Measurements from ENCODE around the gene CTSZ.

DNA sequence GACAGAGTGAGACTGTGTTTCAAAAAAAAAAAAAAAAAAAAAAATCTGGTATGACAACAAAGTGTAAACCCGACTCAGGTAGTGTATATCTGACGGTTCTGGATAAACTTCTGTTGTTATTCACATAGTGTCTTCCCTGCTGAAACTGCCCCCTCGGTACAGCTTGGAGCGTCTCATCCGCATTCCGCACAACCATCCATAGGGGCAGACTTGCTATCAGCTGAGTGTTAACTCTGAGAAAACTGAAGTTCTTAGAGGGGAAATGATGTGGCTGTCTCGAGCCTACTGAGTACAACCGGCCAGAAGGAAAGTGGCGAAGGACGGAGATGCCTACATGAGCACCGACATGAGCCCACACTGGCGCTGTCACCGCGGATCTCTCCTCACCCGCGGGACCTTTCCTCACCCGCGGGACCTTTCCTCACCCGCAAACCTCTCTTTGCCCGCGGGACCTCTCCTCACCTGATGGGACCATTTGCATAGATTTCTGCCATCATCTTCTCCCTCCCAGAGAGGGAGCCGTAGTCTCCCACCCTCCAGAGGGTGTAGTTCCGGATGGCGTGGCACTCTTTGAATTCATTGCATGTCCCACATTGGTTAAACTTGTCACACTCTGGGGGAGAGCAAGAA is 9.8 kb downstream of the CTSZ start:
- TF ChIP-seq NFE2L1 (CRISPR knock-in tag; IDR thresholded peaks at IDR 0.05) (no peak), ZNF423 (CRISPR knock-in tag; IDR thresholded peaks at IDR 0.05) (no peak), ZNF416 (CRISPR knock-in tag; IDR thresholded peaks at IDR 0.05) (no peak), KAT7 (CRISPR knock-in tag; IDR thresholded peaks at IDR 0.05; ENCODE audit: borderline replicate concordance) (no peak), ZBTB21 (CRISPR knock-in tag; IDR thresholded peaks at IDR 0.05; ENCODE audit: borderline replicate concordance) (no peak)
- TF ChIP-seq, protein P1, sequence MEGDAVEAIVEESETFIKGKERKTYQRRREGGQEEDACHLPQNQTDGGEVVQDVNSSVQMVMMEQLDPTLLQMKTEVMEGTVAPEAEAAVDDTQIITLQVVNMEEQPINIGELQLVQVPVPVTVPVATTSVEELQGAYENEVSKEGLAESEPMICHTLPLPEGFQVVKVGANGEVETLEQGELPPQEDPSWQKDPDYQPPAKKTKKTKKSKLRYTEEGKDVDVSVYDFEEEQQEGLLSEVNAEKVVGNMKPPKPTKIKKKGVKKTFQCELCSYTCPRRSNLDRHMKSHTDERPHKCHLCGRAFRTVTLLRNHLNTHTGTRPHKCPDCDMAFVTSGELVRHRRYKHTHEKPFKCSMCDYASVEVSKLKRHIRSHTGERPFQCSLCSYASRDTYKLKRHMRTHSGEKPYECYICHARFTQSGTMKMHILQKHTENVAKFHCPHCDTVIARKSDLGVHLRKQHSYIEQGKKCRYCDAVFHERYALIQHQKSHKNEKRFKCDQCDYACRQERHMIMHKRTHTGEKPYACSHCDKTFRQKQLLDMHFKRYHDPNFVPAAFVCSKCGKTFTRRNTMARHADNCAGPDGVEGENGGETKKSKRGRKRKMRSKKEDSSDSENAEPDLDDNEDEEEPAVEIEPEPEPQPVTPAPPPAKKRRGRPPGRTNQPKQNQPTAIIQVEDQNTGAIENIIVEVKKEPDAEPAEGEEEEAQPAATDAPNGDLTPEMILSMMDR (IDR thresholded peaks at IDR 0.05), result no peak
- TF ChIP-seq, protein P2, sequence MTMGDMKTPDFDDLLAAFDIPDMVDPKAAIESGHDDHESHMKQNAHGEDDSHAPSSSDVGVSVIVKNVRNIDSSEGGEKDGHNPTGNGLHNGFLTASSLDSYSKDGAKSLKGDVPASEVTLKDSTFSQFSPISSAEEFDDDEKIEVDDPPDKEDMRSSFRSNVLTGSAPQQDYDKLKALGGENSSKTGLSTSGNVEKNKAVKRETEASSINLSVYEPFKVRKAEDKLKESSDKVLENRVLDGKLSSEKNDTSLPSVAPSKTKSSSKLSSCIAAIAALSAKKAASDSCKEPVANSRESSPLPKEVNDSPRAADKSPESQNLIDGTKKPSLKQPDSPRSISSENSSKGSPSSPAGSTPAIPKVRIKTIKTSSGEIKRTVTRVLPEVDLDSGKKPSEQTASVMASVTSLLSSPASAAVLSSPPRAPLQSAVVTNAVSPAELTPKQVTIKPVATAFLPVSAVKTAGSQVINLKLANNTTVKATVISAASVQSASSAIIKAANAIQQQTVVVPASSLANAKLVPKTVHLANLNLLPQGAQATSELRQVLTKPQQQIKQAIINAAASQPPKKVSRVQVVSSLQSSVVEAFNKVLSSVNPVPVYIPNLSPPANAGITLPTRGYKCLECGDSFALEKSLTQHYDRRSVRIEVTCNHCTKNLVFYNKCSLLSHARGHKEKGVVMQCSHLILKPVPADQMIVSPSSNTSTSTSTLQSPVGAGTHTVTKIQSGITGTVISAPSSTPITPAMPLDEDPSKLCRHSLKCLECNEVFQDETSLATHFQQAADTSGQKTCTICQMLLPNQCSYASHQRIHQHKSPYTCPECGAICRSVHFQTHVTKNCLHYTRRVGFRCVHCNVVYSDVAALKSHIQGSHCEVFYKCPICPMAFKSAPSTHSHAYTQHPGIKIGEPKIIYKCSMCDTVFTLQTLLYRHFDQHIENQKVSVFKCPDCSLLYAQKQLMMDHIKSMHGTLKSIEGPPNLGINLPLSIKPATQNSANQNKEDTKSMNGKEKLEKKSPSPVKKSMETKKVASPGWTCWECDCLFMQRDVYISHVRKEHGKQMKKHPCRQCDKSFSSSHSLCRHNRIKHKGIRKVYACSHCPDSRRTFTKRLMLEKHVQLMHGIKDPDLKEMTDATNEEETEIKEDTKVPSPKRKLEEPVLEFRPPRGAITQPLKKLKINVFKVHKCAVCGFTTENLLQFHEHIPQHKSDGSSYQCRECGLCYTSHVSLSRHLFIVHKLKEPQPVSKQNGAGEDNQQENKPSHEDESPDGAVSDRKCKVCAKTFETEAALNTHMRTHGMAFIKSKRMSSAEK (CRISPR knock-in tag; IDR thresholded peaks at IDR 0.05; ENCODE audit: borderline replicate concordance), result no peak
- TF ChIP-seq, protein P3, sequence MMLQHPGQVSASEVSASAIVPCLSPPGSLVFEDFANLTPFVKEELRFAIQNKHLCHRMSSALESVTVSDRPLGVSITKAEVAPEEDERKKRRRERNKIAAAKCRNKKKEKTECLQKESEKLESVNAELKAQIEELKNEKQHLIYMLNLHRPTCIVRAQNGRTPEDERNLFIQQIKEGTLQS (CRISPR knock-in tag; conservative IDR thresholded peaks at IDR 0.05), result no peak
